GM18507 (cell line): ENCODE measurements around the gene ARTN.

Experiments used
- DNase-seq: peaks from one replicate; pipeline ENCODE4 v3.0.0; 2011; ENCODE audit warnings: low read depth; ENCODE audit not compliant: insufficient read length; ENCODE audit errors: extremely low spot score
- FAIRE-seq: peaks from 2 replicates; lab custom pipeline; 2011; peaks lifted over from hg19 to GRCh38; lab: Jason Lieb, UNC

ARTN gene, protein sequence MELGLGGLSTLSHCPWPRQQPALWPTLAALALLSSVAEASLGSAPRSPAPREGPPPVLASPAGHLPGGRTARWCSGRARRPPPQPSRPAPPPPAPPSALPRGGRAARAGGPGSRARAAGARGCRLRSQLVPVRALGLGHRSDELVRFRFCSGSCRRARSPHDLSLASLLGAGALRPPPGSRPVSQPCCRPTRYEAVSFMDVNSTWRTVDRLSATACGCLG

DNA sequence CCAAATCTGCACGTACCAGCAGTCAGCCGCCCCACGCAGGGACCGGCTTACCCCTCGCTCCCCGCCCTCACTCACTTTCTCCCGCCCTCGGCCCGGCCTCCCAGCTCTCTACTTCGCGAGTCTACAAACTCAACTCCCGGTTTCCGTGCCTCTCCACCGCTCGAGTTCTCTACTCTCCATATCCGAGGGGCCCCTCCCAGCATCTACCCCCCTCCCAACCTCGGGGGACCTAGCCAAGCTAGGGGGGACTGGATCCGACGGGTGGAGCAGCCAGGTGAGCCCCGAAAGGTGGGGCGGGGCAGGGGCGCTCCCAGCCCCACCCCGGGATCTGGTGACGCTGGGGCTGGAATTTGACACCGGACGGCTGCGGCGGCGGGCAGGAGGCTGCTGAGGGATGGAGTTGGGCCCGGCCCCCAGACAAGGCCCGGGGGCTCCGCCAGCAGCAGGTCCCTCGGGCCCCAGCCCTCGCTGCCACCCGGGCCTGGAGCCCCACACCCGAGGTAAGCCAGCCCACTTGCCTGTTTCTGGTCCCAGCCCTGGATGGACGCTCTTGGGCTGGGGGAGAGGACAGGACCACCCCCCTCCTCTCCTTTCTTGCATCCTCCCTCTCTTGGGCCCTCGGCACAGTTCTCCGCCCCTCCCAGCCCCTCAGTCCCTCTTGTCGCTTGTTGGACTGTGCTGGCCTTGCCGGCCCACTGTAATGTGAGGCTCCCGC lies at the start of gene ARTN:
ARTN (plus strand) TSS at position 416 of the 715 bp plus-strand sequence. CDS start 1,856 bp downstream, outside the sequence.
- FAIRE-seq: no peak

DNA sequence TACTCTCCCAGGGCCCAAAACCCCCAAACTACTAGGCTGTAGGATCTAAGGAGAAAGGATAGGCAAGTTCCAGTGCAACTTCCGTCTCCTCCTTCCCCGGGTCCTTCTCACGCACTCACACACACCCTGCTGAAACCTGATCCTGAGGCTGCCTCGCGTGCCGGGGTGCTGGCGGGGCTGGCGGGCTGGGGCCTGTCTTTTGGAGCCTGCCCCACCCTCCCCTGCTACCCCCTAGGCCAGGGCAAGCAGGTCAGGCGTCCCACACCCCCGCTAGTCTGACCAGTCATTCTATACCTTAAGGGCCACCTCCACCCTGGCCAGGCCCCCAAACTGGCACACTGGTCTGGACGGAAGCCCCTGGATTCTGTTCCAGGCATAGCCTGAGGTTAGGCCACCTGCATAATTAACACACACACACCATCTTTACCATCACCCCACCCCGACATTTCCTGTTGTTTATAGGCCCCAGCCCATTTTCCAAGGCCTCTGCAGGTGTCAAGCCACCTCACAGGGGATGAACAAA lies 48.3 kb upstream of the ARTN start:
- DNase-seq (no peak), FAIRE-seq (no peak)

More for the DNA sequence above, at the start of gene ARTN:
- no peak for DNase-seq

DNA sequence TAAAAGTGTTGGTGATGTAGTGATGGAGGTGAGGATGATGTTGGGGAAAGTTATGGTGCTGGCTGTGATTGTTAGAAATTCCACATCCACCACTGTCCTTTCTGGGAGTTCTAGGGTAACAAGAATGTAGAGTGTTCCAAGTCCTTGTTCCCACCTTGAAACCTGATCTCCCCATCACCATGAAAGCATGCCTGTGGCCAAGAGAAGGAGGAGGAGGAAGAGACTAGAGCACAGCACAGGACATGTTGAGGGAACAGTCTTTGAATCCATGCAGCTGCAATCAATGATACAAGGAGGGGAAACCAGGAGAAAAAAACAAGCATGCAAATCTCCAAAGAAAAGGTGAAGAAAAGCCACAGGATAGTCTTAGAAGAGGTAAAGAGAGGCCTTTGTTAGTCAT lies 45.9 kb upstream of the ARTN start:
- DNase-seq: no peak
- FAIRE-seq: no peak

DNA sequence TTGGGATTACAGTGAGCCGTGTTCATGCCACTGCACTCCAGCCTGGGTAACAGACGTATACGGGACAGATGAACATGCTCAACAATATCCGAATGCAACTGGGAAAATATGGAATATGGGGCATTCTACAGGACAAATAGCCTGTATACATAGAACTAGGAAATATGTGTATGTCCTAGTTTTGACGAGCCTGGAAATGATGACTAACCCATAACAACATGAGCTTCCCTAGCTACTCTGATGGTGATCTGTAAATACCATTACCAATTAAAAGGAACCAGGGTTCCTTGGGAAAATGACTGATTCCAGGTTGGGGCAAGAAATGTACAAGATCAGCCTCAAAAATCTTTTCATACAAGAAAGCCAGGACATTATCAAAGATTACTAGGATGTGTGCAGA lies 42.8 kb upstream of the ARTN start:
- no peak for DNase-seq
- FAIRE-seq: no peak

DNA sequence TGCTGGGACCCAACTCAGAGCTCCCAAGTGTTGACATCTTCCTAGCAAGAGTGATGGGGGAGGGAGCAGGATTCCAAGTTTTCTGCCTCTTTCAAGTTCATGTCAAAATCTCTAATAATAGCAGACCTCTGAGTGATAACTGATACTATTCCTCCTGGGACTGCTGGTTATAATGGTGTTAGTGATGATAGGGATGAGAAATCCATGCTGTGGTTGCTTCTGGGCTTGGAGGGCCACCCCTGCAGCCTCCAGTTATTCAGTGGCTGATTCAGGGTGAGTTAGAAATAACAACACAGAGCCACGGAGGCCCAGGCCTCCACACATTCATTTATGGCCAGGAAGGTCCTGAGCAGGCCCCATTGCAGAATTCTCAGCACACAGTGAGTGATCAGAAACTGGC lies 40.6 kb upstream of the ARTN start:
- DNase-seq (no peak), FAIRE-seq (no peak)

DNA sequence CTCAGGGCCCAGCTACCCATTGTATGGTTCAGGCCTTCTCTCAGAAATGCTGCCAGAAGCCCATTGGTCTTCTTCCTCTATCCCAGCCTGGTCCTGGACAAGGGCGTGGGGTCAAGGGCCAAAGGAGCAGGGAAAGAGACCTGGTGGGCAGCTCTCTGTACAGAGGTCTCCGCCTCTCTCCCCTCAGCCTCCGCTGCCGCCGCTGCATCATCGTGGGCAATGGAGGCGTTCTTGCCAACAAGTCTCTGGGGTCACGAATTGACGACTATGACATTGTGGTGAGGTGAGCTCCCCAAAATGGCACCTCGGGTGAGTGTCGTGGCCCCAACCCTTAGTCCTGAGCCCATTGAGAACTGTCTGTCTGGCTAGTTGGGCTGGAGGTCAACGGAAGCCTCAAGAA lies 34.6 kb upstream of the ARTN start:
- DNase-seq: no peak
- no peak for FAIRE-seq

DNA sequence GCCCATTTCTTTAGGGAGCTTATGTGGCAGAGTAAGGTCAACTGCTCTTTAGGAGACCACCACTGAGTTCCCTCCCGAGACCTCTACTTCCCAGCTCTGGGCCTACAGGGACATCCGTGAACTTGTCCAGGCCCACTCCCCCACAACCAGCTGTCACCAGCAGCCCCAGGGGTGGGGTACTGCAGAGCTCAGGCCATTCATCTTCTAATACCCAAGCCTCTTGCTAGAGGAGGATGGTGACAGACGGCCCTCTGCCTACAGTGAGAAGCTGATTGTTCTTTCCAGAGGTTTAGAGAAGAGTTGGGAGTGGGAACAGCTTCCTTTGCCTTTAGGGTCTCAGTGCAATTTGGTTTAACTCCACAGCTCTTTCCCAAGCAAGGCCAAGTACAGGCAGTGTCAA lies 33.2 kb upstream of the ARTN start:
- FAIRE-seq: no peak
- DNase-seq: no peak

DNA sequence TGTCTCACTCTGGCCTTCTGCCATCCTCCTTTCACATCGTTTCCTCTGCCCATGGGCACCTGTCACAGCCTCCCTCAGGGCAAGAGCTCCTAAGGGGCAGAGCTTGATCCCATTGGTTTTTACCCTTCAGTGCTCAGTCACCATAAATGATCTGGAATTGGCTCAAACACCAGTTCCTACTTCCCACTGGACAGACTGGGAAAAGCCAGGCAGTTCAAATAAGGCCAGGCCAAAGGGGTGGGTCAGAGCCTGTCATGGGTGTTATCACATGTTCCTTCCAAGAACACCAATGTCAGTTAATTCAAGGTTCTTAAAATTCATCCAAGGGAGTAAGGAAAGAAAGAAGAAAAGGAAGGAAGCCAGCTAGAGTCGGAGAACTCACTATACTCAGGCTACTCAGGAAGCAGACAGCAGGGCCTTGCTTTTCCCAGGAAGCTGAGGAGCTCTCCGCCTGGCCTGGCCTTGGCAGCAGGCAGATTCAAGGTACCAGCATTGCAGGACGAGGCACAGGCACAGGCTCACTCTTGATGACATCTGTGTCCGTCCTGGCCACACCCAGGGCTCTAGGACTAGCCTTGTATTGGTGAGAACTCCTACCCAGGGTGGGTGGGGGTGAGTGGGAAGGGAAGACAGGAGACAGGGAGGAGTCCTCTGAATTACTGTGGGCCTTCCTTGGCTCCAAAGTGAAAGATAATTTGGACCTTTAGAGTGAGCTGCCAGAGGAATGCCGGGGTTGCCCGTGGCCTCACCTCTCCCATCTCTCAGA lies 32.2 kb upstream of the ARTN start:
- DNase-seq (no peak), FAIRE-seq (no peak)

DNA sequence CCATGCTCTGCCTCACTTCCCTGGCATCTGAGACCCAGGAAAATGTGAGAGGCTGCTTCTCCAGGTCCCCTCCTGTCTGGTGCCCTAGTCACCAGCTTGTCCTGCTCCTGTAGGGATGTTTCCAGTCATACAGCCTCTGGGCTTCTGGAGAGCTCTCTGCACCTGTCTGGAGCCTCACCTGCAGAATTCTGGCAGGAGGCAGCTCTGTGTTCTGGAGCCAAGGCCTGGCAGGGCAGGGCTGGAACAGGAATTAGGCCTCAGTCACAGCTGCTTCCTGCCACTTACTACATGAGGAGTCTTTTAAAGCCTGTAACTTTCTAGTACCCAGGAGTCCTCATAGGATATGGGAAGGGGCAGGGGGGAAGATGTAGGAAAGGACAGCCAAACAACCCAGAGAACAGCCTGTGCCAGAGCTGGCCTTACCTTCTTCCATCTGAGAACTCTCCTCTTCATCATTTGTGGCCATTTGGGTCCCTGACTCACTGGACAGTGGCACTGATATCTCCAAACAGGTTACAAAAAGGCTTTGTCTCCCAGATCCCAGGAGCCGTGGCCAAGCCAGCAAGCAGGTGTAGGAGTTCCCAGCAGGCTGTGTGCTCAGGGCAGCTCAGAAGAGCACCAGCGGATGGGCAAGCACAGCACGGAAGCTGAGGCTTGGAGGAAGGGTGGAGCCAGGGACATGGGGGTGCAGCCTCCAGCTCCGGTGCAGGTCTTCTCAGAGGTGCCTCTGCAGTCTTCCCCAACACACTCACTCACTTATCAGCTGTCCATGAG lies 31.4 kb upstream of the ARTN start:
- FAIRE-seq (no peak), DNase-seq (no peak)

DNA sequence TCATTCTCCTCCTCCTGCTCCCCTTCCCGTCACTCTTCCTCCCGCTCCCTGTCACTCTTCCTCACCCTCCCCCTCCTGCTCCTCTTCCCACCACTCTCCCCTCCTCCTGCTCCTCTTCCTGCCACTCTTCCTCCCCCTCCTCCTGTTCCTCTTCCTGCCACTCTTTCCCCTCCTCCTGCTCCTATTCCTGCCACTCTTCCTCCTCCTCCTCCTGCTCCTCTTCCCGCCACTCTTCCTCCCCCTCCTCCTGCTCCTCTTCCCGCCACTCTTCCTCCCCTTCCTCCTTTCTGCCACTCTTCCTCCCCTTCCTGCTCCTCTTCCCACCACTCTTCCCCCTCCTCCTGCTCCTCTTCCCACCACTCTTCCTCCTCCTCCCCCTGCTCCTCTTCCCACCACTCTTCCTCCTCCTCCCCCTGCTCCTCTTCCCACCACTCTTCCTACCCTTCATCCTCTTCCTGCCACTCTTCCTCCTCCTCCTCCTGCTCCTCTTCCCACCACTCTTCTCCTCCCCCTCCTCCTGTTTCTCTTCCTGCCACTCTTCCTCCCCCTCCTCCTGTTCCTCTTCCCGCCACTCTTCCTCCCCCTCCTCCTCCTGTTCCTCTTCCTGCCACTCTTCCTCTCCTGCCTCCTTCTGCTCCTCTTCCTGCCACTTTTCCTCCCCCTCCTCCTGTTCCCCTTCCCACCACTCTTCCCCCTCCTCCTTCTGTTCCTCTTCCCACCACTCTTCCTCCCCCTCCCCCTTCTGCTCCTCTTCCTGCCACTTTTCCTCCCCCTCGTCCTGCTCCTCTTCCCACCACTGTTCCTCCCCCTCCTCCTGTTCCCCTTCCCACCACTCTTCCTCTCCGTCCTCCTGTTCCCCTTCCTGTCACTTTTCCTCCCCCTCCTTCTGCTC lies 28.7 kb upstream of the ARTN start:
- DNase-seq: no peak
- FAIRE-seq: no peak

DNA sequence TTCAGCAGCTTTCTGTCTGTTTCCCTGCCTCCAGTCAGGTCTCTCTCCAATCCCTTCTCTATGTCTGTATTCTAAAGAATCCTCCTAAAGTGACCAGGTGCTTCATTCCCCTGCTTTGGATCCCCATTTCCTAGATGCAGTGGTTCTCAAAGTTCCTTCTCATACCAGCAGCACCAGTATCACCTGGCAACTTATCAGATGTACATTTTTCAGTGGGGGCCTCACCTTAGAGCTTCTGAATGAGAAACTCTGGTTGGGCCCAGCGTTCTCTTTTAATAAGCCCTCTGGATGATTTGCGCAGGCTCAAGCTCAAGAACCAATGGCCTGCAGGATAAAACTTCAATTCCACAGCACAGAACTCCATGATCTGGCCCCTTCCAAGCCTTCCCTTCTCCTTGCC lies 25.4 kb upstream of the ARTN start:
- no peak for DNase-seq
- no peak for FAIRE-seq

DNA sequence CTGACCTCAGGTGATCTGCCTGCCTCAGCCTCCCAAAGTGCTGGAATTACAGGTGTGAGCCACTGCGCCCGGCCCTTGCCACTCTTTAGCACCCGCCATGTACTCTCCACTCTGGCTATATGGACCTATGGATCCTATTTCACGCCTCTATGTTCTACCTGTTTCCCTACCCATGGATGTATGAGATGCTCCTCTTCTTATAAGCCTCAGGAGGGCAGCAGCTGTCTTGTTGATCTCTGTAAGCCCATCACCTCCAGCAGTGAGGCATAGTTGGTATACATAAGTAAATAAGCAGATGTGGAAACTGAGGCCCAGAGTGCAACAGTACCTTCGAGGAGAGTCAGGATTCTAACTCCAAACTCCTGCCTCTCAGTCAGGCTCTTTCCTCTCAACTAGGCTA lies 24.7 kb upstream of the ARTN start:
- no peak for FAIRE-seq
- no peak for DNase-seq

DNA sequence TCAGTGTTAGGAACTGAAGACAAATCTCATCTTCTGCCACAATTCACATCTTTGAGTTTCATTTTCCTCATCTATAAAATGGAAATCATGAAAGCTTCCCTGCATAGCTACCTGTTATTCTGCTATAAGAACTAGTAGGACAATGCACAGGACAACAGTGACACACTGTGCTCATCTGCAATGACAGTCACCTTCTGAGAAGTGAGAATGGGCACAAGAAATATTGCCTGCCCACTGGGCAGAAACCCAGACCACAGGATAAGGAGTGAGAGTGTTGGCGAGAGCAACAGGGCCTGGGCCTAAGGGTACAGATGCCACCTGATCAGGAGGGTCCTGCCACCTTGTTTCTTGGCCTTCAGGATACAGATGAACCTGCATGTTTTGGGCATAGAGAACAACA lies 23.3 kb upstream of the ARTN start:
- FAIRE-seq (no peak), DNase-seq (no peak)

DNA sequence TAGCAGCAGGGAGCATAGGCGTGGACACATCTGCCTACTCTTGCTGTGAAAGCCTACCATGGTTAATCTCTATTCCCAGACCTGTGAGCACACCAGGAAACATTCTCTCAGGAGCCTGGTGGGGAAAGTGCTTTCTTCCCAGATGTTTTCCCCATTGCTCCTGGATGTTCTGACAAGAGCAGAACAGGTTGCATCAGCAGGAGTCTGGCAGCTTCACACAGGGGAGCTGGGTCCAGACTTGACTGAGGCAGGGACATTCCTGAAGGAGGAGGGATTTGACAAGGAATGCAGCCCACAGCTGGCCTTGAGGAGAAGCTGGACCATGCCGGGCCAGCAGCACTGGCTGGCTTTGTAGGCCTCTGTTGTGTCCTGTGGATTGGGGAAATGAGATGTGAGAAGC lies 21.0 kb upstream of the ARTN start:
- FAIRE-seq (no peak), DNase-seq (no peak)

DNA sequence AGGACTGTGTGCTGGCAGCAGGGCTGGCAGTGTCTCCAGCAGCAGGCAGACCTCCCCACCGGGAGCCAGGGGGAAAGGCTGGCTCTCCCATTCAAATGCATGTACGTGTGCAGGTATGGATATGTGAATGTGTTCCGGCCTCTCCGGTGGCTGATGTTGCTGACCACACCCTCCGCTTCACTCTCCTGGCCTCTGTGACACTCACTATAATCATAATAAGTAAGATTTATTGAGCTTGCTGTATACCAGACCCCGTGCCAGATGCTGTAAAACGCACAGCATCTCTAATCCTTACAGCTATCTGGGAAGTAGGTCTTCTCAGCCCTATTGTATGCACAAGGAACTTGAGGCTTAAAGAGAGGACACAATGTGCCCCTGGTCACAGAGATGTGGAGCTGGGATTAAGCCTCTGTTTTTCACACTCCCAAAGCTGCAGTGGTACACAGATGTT lies 20.5 kb upstream of the ARTN start:
- no peak for FAIRE-seq
- no peak for DNase-seq

DNA sequence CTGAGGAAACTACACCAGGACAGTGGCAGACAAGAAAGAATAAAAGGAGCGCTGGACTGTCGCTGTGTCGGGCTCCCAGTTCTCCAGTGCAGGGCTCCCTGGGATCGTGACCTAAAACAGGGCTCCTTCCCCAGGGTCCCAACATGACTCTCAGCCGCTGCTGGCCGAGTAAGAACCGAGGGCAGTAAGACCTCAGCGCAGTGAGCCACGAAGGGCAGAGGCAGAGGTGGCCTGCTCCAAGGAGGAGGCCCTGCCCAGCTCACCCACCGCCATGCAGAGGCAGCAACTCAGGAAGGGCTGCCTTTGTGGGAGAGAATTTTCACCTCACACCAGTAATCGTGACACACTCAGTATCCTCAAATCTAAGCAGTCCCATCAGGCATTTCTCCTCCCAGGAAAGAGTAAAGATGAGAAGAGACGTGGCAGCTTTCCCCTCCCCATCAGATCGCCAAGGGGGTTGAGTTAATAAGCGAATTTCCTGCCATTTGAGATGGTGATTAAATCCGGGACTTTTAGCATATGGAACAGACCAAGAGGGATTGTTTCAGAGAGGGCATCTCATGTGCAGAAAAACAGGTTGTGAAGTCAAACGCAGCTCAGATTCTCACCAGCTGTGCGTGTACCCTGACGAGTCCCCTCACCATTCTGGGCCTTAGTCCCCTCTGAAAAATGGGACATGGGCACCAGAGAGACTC lies 19.8 kb upstream of the ARTN start:
- FAIRE-seq: no peak
- no peak for DNase-seq

DNA sequence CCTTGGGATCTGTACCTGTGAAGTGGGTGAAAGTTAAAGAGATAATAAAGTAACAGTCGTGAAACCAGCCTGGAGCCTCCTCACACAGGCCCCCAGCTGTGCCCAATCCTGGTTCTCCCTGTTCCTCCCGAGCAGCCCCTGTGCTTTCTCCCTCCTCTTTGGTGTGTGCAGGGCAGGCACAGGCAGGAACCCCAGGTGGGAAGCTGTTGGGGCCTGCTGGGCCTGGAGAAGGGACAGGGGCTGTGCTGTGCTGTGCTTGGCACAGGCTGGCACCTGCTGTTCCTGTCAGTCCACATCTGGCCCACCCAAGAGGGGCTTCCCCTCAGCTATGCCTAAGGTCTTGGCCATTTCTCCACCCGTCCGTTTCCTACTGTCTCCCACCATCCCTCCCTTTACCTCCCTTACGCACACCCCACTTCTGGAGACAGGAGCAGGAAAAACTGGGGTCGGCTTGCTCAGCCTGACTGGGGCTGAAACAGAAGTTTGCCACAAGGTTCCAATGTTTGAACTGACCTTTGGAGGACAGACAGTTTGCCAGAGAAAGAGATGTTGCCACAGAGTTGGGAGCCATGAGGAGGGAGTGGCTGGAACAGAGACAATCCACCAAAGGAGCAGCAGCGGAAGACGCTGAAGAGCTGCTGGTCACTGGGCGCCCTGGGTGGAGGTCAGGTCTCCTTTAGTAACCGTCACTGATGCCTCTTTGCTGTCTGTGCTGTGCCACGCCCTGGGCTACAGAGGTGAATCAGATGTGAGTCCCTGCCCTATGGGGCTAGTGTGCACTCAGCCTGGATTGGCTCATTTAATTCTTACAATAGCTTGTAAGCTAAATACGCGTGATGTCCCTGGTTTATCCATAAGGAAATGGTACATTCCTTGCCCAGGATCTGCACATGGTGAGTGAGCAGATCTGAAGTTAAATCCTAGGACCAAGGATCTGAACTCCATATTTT lies 18.8 kb upstream of the ARTN start:
- DNase-seq (no peak), FAIRE-seq (no peak)
